Measurements from ENCODE around the gene CIPC.

Gene CIPC

DNA sequence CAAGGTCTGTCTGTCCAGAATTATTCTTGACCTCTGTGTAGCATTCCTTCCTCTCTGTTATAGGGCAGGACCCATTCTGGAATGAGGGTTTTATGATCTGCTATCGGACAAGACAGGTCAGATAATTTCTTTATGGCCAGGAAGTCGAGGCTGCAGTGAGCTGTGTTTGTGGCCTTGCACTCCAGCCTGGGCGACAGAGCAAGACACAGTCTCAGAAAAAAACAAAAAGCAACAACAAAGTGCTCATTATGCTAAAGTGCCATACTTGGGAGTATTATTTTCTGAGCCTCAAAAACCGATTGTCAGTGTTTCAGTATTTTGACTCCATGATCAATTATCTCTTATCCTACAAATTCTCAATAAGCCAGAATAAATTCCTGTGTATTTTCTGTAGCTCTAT lies 4.1 kb downstream of the CIPC start:
- Histone ChIP-seq H3K27ac (ENCODE audit: insufficient read depth, low read depth, low read length, poor library complexity, severe bottlenecking) (no peak overlapping the region), H3K36me3 (ENCODE audit: control insufficient read depth, insufficient read depth, low read length) (peaks cover 10% of the 10 kb centered on the region), H3K27me3 (ENCODE audit: control insufficient read depth, insufficient read depth, low read length, poor library complexity, severe bottlenecking) (no peaks in the 10 kb centered on the region), H3K4me3 (ENCODE audit: insufficient read depth, low read depth, low read length) (no peak overlapping the region), H3K4me1 (ENCODE audit: control insufficient read depth, insufficient read depth, low read length) (peaks cover 21% of the 10 kb centered on the region), H3K9me3 (ENCODE audit: control insufficient read depth, low read length) (no peaks in the 10 kb centered on the region)
- 89 to 95% methylated on average over 4 of the region's 4 CpGs for WGBS, 2 experiments

DNA sequence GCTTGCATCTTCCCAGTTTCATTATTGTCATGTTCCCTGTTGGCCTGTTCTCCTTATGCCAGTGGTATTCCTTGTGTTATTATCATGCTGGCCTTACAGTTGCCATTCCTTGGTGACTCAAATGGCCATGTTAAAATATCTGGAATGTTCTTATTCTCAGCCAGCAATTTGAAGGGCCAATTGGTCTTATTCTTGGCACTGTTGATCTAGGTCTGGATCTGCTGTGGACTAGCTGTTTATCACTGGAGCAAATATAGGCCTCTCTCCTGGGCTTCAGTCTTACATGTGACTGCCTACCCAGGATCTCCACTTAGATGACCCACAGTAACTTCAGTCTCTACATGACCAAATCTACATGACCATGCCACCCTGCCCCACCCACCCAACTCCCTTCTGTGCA lies 5.4 kb downstream of the CIPC start:
- peaks cover 10% of the 10 kb centered on the region for H3K36me3 ChIP-seq (ENCODE audit: control insufficient read depth, insufficient read depth, low read length)
- peaks cover 21% of the 10 kb centered on the region for H3K4me1 ChIP-seq (ENCODE audit: control insufficient read depth, insufficient read depth, low read length)
- H3K27ac ChIP-seq (ENCODE audit: insufficient read depth, low read depth, low read length, poor library complexity, severe bottlenecking), result no peak overlapping the region

DNA sequence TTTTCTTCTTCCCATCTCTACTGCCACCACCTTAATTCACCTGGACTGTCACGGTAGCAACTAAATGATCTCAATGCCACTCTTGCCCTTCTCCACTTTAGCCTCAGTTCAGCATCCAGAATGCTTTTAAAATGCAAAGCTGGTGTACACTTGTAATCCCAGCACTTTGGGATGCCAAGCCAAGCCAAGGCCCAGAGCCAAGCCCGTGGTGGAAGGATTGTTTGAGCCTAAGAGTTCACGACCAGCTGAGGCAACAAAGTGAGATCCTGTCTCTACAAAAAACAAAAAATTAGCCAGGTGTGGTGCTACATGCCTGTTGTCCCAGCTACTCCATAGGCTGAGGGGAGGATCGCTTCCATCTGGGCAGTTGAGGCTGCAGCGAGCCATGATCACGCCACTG lies 5.9 kb downstream of the CIPC start:
- H3K4me3 ChIP-seq (ENCODE audit: insufficient read depth, low read depth, low read length), result no peak overlapping the region
- no peak overlapping the region for H3K27ac ChIP-seq (ENCODE audit: insufficient read depth, low read depth, low read length, poor library complexity, severe bottlenecking)
- WGBS, 2 experiments, result 87 to 90% methylated on average over 6 of the region's 6 CpGs
- peaks cover 18% of the 10 kb centered on the region for H3K4me1 ChIP-seq (ENCODE audit: control insufficient read depth, insufficient read depth, low read length)
- no peaks in the 10 kb centered on the region for H3K9me3 ChIP-seq (ENCODE audit: control insufficient read depth, low read length)
- no peaks in the 10 kb centered on the region for H3K27me3 ChIP-seq (ENCODE audit: control insufficient read depth, insufficient read depth, low read length, poor library complexity, severe bottlenecking)
- peaks cover 10% of the 10 kb centered on the region for H3K36me3 ChIP-seq (ENCODE audit: control insufficient read depth, insufficient read depth, low read length)

More for the DNA sequence above, 5.4 kb downstream of the CIPC start:
- Histone ChIP-seq H3K9me3 (ENCODE audit: control insufficient read depth, low read length) (no peaks in the 10 kb centered on the region), H3K4me3 (ENCODE audit: insufficient read depth, low read depth, low read length) (no peak overlapping the region), H3K27me3 (ENCODE audit: control insufficient read depth, insufficient read depth, low read length, poor library complexity, severe bottlenecking) (no peaks in the 10 kb centered on the region)

DNA sequence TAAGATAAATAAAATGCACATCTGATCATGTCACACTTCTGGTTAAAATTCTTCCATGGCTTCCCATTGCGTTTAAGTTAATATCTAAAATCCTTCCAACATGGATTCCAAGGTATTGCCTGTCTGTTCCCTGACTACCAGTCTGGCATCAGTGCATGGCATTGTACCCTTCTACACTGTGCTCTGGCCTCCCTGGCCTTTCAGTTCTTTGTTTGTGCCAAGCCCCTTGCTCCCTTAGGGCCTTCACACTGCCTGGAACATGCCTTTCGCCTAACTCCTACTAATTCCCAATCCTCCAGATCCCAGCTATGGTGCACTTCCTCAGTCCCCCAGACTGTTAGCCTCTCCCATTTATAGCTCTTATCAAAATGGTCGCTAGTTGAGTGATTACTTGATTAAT lies 6.3 kb downstream of the CIPC start:
- 85 to 86% methylated on average over 3 of the region's 3 CpGs for WGBS, 2 experiments
- Histone ChIP-seq H3K4me1 (ENCODE audit: control insufficient read depth, insufficient read depth, low read length) (peaks cover 17% of the 10 kb centered on the region), H3K36me3 (ENCODE audit: control insufficient read depth, insufficient read depth, low read length) (peaks cover 10% of the 10 kb centered on the region), H3K9me3 (ENCODE audit: control insufficient read depth, low read length) (no peaks in the 10 kb centered on the region), H3K27me3 (ENCODE audit: control insufficient read depth, insufficient read depth, low read length, poor library complexity, severe bottlenecking) (no peaks in the 10 kb centered on the region), H3K4me3 (ENCODE audit: insufficient read depth, low read depth, low read length) (no peak overlapping the region), H3K27ac (ENCODE audit: insufficient read depth, low read depth, low read length, poor library complexity, severe bottlenecking) (no peak overlapping the region)

DNA sequence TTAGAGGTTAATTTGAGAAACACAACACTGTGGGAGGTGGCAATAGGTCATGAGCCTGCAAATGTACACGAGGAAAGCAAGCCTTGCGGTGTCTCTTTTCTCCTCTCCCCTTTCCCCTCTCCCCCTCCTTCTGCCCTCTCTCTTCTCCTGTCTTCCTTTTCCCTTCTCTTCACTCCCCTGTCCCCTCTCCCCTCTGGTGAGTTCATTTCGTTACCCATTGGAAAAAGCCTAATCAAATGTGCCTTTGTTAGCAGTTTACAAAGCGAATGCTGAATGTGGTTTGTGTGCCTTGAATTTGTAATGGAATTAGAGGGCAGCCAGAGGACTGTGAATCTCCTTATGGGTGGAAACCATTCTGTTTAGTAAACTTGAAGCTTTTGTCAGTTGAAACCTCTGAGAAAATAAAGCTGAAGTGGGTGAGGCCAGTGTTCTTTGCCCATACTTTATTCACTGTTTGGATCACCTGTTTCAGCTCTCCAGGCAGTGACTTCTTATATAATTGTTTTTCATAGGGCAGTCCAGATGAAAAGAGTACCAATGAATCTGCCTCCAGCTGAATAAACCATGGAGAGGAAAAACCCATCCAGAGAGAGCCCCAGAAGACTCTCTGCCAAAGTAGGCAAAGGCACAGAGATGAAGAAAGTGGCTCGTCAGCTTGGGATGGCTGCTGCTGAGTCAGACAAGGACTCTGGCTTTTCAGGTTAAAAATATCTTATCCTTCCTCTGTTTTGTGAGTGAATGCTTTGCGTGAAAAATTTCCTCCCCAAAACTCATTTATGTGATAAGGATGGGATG lies 7.3 kb downstream of the CIPC start:
- peaks cover 25% of the 10 kb centered on the region for H3K4me1 ChIP-seq (ENCODE audit: control insufficient read depth, insufficient read depth, low read length)
- peak overlapping the region; percentile 38 for H3K27ac ChIP-seq (ENCODE audit: insufficient read depth, low read depth, low read length, poor library complexity, severe bottlenecking)
- H3K4me3 ChIP-seq (ENCODE audit: insufficient read depth, low read depth, low read length), result no peak overlapping the region
- peaks cover 10% of the 10 kb centered on the region for H3K36me3 ChIP-seq (ENCODE audit: control insufficient read depth, insufficient read depth, low read length)
- 25 to 28% methylated on average over 5 of the region's 6 CpGs for WGBS, 2 experiments
- H3K9me3 ChIP-seq (ENCODE audit: control insufficient read depth, low read length), result no peaks in the 10 kb centered on the region
- H3K27me3 ChIP-seq (ENCODE audit: control insufficient read depth, insufficient read depth, low read length, poor library complexity, severe bottlenecking), result no peaks in the 10 kb centered on the region

DNA sequence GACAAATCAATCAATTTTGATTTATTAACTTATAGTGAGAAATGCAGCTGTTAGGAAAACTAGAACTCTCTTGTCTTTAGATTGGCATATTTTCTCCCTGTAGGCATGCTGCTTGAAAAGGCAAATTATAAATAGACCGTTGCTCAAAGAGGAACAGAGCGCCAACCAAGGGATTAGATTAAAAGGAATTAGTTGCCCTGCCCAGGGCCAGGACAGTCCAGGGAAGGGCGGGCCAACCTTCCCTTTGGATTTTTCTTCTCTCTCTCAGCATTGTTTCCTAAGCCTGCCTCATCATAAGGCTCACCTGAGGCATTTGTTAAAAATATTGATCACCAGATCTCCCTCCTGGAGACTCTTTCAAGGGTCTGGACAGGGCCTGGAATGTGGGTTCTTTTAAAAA lies 8.6 kb downstream of the CIPC start:
- H3K27ac ChIP-seq (ENCODE audit: insufficient read depth, low read depth, low read length, poor library complexity, severe bottlenecking), result no peak overlapping the region
- WGBS, 2 experiments, result 80 to 89% methylated on average over 3 of the region's 3 CpGs
- peaks cover 37% of the 10 kb centered on the region for H3K4me1 ChIP-seq (ENCODE audit: control insufficient read depth, insufficient read depth, low read length)
- H3K27me3 ChIP-seq (ENCODE audit: control insufficient read depth, insufficient read depth, low read length, poor library complexity, severe bottlenecking), result no peaks in the 10 kb centered on the region
- no peak overlapping the region for H3K4me3 ChIP-seq (ENCODE audit: insufficient read depth, low read depth, low read length)
- no peaks in the 10 kb centered on the region for H3K9me3 ChIP-seq (ENCODE audit: control insufficient read depth, low read length)
- peaks cover 10% of the 10 kb centered on the region for H3K36me3 ChIP-seq (ENCODE audit: control insufficient read depth, insufficient read depth, low read length)

DNA sequence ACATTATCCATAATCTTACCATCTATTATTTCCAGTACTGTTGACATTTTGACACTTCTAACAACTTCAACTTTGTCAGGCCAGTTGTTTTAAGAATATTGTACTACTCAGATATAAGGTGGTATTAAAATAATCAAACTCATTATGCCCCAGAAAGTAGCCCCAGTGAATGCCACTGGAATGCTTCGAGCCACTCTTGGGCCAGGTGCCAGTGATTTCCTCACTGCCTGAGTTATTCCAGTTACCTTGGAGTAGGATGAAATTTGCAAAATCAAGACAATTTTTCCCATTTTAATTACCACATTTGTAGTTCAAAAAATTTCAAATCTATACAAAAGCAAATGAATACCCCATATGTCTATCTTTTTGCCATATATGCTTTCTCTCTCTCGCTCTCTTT lies 9.2 kb downstream of the CIPC start:
- 61 to 67% methylated on average over 2 of the region's 2 CpGs for WGBS, 2 experiments
- Histone ChIP-seq H3K4me1 (ENCODE audit: control insufficient read depth, insufficient read depth, low read length) (peaks cover 41% of the 10 kb centered on the region), H3K36me3 (ENCODE audit: control insufficient read depth, insufficient read depth, low read length) (peaks cover 10% of the 10 kb centered on the region), H3K9me3 (ENCODE audit: control insufficient read depth, low read length) (no peaks in the 10 kb centered on the region), H3K27me3 (ENCODE audit: control insufficient read depth, insufficient read depth, low read length, poor library complexity, severe bottlenecking) (no peaks in the 10 kb centered on the region), H3K27ac (ENCODE audit: insufficient read depth, low read depth, low read length, poor library complexity, severe bottlenecking) (no peak overlapping the region), H3K4me3 (ENCODE audit: insufficient read depth, low read depth, low read length) (no peak overlapping the region)

DNA sequence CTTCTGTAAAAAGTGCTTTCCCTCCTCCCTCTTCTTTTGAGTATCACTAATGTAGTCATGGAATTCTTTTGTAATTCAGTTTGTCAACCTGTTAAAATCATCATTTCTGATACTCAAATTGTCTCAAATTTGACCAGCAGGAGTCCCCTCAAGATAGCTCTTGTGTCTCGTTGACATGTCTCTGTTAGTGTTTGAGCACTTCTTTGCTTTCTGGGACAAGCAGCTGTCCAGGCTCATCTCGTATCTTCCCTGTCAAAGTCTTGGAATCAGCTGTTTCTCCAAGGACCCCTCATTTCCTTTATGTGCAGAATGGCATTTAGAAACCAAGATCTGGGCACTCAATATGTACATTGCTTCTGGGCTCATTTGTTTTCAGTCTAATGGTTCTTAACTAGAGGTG lies 10.7 kb downstream of the CIPC start:
- no peak overlapping the region for H3K27ac ChIP-seq (ENCODE audit: insufficient read depth, low read depth, low read length, poor library complexity, severe bottlenecking)
- 91 to 92% methylated on average over 2 of the region's 2 CpGs for WGBS, 2 experiments
- H3K27me3 ChIP-seq (ENCODE audit: control insufficient read depth, insufficient read depth, low read length, poor library complexity, severe bottlenecking), result no peaks in the 10 kb centered on the region
- peaks cover 41% of the 10 kb centered on the region for H3K4me1 ChIP-seq (ENCODE audit: control insufficient read depth, insufficient read depth, low read length)
- H3K9me3 ChIP-seq (ENCODE audit: control insufficient read depth, low read length), result no peaks in the 10 kb centered on the region
- no peak overlapping the region for H3K4me3 ChIP-seq (ENCODE audit: insufficient read depth, low read depth, low read length)
- peaks cover 13% of the 10 kb centered on the region for H3K36me3 ChIP-seq (ENCODE audit: control insufficient read depth, insufficient read depth, low read length)

DNA sequence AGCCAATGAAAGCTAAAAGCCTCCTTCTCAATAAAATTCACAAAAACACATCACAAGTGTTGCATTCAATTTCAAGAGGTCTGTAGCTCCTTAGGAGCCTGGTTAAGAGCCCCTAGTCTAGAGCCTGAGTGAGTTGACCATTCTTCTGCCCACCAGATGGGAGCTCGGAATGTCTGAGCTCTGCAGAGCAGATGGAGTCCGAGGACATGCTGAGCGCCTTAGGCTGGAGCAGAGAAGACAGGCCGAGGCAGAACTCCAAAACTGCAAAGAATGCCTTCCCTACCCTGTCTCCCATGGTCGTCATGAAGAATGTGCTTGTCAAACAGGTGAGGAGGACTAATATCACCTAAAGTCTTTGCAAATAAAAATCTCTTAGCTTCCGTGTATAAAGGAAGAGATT lies 11.6 kb downstream of the CIPC start:
- H3K4me1 ChIP-seq (ENCODE audit: control insufficient read depth, insufficient read depth, low read length), result peaks cover 35% of the 10 kb centered on the region
- WGBS, 2 experiments, result 70 to 73% methylated on average over 6 of the region's 6 CpGs
- H3K36me3 ChIP-seq (ENCODE audit: control insufficient read depth, insufficient read depth, low read length), result peaks cover 22% of the 10 kb centered on the region
- no peaks in the 10 kb centered on the region for H3K27me3 ChIP-seq (ENCODE audit: control insufficient read depth, insufficient read depth, low read length, poor library complexity, severe bottlenecking)
- H3K4me3 ChIP-seq (ENCODE audit: insufficient read depth, low read depth, low read length), result no peak overlapping the region
- H3K9me3 ChIP-seq (ENCODE audit: control insufficient read depth, low read length), result no peaks in the 10 kb centered on the region
- no peak overlapping the region for H3K27ac ChIP-seq (ENCODE audit: insufficient read depth, low read depth, low read length, poor library complexity, severe bottlenecking)

DNA sequence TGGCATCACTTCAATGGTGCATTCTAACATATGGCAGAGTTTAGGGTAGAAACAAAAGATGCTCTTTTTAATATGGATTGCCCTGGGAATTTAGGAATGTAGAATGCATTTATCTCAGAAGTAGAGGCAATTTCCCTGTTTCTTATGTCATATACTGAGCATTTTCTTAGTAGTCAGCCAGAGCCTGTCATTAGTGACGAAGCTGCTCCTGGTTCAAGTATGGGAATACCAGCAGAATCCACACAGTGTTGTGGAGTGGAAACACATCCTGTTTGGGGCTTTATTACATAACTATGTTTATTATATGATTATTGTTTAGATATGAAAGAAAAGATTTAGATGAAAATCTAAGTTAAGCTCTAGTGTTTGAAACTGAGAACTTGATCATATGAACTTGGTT lies 12.2 kb downstream of the CIPC start:
- H3K4me1 ChIP-seq (ENCODE audit: control insufficient read depth, insufficient read depth, low read length), result peaks cover 30% of the 10 kb centered on the region
- H3K36me3 ChIP-seq (ENCODE audit: control insufficient read depth, insufficient read depth, low read length), result peaks cover 24% of the 10 kb centered on the region
- 91 to 94% methylated on average over 1 of the region's 1 CpG for WGBS, 2 experiments
- H3K4me3 ChIP-seq (ENCODE audit: insufficient read depth, low read depth, low read length), result no peak overlapping the region
- no peaks in the 10 kb centered on the region for H3K27me3 ChIP-seq (ENCODE audit: control insufficient read depth, insufficient read depth, low read length, poor library complexity, severe bottlenecking)
- no peaks in the 10 kb centered on the region for H3K9me3 ChIP-seq (ENCODE audit: control insufficient read depth, low read length)
- no peak overlapping the region for H3K27ac ChIP-seq (ENCODE audit: insufficient read depth, low read depth, low read length, poor library complexity, severe bottlenecking)

All from ectodermal cell (in vitro differentiated cells).